ENCODE data around the gene M1AP.
A peak's percentile ranks its signal among the peaks of the same experiment; 100 is the strongest.

- no peak for TF ChIP-seq RBM15 (IDR thresholded peaks at IDR 0.05; ENCODE audit: insufficient read depth, low read length)
- TF ChIP-seq, protein P1, sequence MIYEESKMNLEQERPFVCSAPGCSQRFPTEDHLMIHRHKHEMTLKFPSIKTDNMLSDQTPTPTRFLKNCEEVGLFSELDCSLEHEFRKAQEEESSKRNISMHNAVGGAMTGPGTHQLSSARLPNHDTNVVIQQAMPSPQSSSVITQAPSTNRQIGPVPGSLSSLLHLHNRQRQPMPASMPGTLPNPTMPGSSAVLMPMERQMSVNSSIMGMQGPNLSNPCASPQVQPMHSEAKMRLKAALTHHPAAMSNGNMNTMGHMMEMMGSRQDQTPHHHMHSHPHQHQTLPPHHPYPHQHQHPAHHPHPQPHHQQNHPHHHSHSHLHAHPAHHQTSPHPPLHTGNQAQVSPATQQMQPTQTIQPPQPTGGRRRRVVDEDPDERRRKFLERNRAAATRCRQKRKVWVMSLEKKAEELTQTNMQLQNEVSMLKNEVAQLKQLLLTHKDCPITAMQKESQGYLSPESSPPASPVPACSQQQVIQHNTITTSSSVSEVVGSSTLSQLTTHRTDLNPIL (CRISPR knock-in tag; IDR thresholded peaks at IDR 0.05): no peak
- no peak for TF ChIP-seq ZNF79 (CRISPR knock-in tag; IDR thresholded peaks at IDR 0.05; ENCODE audit: low read depth)
- no peak for TF ChIP-seq EP300 (IDR thresholded peaks at IDR 0.05; ENCODE audit: low read length)
- TF ChIP-seq, protein P2, sequence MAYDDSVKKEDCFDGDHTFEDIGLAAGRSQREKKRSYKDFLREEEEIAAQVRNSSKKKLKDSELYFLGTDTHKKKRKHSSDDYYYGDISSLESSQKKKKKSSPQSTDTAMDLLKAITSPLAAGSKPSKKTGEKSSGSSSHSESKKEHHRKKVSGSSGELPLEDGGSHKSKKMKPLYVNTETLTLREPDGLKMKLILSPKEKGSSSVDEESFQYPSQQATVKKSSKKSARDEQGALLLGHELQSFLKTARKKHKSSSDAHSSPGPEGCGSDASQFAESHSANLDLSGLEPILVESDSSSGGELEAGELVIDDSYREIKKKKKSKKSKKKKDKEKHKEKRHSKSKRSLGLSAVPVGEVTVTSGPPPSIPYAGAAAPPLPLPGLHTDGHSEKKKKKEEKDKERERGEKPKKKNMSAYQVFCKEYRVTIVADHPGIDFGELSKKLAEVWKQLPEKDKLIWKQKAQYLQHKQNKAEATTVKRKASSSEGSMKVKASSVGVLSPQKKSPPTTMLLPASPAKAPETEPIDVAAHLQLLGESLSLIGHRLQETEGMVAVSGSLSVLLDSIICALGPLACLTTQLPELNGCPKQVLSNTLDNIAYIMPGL (CRISPR knock-in tag; IDR thresholded peaks at IDR 0.05): no peak
- peak in 2 of 3 experiments; percentile 13 to 21; a peak in 1 of 6 replicates for TF ChIP-seq CTCF (IDR thresholded peaks at IDR 0.05 in 2 of 3, conservative IDR thresholded peaks at IDR 0.05 in 1 of 3; ENCODE audit: insufficient read depth in 2 of 3, low read depth in 1 of 3, low read length in 3 of 3)
- no peak for TF ChIP-seq RCOR1 (IDR thresholded peaks at IDR 0.05; ENCODE audit: borderline replicate concordance in 1 of 2, low read depth in 2 of 2, low read length in 2 of 2)
Measured at GRCh38 chr2:74632209-74632938, 15.8 kb downstream of the M1AP start.
